HK-2 (cell line): ENCODE data around the gene TMEM39A.

Source experiments
- DNase-seq: peaks from one replicate; pipeline ENCODE4 v3.0.0-alpha.2; 2018; ENCODE audit not compliant: unreplicated experiment

TMEM39A gene

DNA sequence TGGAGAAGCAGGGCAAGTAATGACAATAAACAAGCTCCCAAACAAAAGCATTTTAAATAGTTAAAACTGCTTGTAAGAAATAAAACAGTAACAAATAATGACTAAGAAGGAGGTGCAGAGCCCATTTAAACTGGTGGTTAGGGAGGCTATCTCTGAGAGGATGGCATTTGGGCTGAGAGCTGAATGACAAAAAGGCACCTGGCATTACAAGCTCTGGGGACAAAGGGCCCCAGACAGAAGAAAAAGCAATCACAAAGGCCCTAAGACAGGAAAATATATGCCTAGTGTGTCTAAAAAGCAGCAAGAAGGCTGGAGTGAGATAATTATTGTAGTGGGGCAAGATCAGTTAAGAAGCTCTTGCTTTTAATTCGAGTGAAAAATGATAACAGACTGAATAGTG lies 9.6 kb downstream of the TMEM39A start:
- no peak for DNase-seq

DNA sequence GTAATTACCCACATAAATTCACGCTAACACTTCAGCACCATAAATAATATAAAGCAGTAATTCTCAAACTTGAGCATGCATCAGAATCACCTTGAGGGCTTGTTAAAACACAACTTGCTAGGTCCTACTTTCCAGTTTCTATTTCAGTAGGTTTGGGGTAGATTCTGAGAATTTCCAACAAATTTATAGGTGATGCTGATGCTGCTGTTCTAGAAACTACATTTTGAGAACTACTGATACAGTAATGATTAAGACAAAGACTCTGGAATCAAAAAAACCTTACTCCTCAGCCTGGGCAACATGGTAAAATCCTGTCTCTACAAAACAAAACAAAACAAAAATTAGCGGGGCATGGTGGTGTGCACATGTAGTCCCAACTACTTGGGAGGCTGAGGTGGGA lies 18.8 kb downstream of the TMEM39A start:
- DNase-seq = no peak

DNA sequence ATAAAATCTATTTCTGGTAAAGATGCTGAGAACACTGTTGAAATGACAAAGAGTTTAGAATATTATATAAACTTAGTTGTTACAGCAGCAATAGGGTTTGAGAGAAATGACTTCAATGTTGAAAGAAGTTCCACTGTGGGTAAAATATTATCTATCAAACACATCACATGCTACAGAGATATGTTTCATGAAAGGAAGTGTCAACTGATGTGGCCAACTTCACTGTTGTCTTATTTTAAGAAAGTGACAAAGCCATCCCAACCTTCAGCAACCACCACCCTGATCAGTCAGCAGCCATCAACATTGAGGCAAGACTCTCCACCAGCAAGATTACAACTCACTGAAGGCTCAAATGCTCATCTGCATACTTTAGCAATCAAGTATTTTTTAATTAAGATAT lies 20.2 kb downstream of the TMEM39A start:
- no peak for DNase-seq

DNA sequence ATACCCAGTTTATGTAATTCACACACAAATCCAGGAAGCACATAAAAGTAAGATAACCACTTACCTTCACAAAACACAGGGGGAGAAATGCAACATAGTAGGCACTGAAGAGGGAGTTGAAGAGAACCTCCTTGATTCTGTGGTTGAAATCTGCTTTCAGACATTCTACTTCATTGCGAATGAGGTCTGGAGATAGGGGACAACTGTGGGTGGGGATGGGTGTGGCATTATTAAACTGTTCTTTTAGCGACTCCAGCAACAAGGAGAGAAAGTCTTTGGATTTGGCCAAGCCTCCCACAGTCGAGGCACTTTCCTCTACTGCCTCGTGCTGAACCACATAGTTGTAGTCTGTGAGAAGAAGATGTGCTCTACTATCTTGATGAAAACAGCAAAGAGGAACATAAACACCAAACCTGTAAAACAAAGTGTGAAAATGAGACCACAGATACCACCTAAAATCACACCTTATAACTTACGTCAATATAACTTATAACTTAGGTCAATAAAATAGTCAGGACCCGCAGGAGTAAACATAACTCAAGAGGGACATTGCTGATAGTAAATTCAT lies 25.6 kb downstream of the TMEM39A start:
- no peak for DNase-seq

DNA sequence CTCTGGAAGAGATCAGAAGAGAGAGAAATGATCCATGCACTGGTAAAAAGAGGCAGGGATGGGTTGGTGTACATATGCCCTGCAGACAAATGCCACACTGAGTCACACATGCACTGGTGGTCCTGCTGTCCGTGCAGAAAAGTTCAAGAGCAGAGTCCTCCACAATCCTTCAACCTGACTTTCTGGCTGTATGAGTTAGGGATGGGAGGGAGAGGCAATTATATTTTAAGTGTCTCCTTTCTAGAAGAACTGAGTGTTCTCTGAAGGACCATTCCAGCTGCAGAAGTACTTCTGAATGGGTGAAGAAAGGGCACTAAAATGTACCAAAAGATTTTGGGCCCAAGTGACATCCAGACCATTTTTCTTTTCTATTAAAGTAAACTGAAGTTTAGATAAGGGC lies 26.4 kb downstream of the TMEM39A start:
- no peak for DNase-seq

DNA sequence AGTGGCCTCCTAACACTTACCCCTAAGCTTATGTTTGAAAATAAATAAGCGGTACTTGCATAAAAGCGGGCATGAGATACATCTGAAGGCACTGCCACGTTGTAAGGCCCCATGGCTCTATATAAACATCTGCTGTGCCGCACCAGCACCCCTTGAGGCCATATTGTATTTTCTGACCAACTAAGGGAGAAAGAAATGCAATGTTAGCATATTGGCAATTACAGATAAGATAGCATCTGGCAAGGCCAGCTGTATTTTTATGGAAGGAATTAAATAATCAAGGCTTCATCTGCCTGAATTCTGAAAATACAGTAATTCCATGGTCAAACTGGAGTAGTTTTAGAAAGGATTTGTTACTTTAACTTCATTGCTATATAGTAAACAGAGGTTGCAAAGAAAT lies 28.7 kb downstream of the TMEM39A start:
- DNase-seq = no peak

DNA sequence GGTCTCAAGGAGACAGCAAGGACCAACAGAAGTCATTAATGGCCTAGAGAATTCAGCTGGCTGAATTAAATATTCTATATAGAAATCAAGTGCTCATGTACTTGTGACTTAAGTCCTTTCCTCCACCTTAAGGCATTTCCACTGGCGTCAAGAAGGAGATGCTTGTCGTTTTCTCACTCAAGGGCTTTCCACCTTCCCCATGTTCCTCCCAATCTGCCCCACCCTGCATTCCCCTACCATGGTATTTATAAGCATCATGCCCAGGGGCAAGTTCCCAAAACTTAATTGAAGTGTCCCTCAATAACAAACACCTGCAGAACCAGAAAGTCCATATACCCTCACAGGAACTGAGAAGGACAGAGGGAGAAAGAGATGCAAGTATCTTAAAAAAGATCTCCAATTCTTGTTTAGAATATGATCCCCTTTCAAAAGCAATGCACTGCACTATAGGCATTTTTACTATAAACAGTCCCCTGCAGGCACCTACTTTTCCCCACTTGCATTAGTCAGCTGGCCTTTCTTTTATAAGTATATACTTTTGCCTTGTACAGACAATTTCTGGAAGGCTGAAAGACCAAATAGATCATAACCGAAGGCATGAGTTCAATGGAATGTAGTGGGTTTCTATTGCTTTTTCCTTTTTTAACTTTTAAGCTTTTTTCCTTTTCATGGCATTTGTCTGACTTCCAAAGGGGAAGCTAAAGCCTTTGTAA lies 29.6 kb downstream of the TMEM39A start:
- no peak for DNase-seq

DNA sequence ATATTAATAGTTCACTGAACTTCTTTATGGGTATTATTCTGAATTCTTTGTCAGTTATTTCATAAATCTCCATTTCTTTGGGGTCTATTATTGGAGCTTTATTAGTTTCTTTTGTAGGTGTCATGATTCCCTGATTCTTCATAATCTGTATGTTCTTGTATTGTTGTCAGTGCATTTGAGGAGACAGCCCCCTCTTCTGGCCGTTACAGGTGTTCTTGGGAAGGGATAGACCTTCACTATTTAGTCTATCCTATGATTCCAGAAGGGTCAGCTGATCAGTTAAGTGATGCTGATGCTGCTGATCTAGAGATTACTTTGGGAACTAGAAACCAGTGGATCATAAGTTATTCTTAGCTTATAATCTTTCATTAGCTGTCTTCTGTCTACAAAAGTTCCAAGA lies 34.9 kb downstream of the TMEM39A start:
- DNase-seq = no peak

DNA sequence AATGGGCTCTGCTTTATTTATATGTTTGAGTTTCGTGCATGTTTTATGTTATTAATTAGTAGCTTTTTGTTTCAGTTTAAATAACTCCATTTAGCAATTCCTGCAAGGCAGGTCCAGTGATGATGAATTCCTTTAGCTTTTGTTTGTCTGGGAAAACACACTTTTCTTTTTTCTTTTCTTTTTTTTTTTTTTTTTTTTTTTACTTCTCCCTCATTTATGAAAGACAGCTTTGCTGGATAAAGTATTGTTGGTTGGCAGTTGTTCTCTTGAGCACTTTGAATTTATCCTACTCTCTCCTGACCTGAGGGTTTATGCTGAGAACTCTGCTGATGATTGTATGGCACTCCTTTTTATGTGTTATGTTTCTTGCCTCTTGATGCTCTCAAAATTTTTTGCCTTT lies 35.7 kb downstream of the TMEM39A start:
- DNase-seq = no peak

DNA sequence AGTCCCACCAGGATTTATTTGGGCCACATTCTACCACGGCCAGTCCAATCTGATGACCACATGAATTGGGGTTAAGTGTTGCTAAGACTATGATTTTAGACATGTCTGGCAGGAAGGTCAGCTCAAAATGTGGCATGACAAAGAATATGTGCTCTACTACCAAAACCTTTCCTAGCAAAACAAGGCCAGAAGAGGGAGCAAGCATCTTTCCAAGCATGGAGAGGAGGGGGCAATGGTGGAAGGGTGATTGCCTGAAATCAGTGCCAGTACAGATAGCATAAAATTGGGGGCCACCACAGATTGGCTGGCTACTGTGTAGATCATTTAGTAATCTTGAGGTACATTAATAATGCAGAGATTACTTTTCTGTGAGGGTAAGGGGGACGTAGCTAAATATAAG lies 43.2 kb downstream of the TMEM39A start:
- DNase-seq = no peak

DNA sequence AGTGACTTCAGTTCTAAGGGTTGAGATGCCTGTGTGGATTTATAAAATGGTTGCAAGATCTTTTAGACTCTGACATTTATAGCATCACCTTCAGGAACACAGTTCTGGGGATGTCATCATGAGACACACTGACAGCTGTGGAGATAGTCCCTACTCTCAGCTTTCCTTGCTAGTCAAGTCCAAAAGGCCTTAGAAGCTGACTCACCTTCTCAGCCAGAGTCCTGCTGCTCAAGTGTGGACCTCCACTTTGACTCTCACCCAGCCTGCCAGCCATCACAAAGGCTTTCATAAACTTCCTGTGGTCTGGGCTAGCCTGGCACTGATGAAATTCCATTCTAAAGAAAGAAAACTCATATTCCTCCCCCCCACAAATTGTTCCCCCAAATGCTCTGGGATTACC lies 44.8 kb downstream of the TMEM39A start:
- DNase-seq = peak; percentile 11

DNA sequence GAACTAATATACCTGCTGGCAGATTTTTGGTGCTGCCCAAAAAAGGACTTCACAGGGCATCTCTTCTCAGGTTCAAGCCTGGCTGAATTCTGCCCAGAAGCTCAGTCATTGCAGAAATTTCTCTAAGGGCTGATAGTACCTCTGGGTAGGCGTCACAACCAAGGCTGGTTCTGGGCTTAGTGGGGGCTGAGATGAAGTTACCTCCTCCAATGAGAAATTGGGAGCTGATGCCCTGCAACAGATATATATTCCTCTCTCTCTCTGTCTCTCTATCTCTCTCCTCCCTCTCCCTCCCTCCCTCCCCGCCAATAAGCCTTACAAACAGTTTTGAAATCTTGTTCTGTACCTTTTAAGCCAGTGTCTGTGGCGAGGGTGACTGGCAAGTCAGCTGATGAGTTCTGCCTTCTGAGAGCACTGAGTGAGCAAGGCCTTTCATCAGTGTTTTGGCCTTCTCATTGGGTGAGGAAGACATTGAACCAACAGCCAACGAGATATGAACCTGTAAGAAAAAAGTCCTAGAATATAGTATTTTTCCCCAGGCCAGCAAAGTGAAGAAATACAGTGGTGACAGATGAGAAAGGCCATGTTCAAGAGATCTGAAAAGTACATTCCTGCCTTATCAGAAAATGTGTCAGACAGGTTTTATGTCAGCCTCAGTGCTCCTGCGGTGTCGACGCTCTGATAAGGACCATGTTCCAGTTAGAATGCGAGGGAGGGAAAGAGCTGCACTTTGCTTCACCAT lies 45.5 kb downstream of the TMEM39A start:
- DNase-seq = no peak

DNA sequence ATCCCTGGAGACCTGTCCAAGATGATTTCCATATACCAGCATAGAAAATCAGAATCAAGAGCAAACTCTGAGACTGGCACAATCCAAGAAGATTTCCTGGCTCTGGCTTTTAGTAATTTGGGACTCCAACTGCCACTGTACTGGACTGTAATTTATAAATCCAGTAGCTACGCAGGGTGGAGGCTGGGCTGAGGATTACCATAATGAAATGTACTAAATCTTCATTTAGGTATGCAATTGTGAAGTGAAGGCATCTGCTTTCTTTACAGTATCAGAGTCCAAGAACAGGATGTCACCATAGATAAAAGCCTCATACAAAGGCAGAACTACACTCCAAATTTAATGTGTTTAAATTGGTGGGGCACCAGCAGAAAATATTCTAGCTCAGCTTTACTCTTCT lies 46.5 kb downstream of the TMEM39A start:
- no peak for DNase-seq

DNA sequence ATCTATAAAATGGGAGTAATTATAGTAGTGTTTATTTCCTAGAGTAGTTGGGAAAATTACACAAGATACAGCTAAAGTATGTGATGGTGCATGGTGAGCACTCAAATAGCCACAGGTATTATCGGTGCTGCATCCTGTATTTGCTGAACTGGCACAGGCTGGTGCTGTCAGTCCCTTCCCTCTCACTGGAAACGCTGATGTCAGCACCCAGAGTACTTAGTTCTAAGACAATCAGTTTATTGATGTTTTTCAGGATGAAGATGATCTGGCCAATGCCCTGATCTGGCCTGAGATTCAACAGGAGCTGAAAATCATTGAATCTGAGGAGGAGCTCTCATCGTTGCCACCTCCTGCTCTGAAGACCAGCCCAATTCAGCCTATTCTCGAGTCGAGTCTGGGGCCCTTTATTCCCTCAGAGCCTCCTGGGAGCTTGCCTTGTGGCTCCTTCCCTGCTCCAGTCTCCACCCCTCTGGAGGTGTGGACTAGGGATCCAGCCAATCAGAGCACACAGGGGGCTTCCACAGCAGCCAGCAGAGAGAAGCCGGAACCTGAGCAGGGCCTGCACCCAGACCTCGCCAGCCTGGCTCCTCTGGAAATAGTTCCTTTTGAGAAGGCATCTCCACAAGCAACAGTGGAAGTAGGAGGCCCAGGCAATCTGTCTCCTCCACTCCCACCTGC lies 49.7 kb downstream of the TMEM39A start:
- DNase-seq = no peak

DNA sequence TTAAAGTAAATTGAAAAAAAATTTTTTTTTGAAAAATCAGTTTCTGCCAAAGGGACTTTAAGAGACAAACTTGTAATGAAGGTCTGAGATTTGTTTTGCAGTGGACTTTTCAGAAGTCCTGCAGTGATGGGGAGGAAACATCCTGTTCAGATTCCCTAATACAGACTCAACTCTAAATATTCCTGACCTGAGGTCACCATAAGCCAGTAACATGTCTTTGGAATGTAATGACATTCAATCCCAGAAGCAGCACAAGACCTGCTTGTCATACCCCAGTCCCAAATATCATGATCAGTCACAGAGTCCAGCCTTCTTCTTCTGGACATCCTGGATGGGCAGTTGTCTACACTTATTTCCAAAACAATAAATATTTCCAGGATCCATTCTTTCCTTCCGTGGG lies 53.6 kb downstream of the TMEM39A start:
- DNase-seq = no peak

DNA sequence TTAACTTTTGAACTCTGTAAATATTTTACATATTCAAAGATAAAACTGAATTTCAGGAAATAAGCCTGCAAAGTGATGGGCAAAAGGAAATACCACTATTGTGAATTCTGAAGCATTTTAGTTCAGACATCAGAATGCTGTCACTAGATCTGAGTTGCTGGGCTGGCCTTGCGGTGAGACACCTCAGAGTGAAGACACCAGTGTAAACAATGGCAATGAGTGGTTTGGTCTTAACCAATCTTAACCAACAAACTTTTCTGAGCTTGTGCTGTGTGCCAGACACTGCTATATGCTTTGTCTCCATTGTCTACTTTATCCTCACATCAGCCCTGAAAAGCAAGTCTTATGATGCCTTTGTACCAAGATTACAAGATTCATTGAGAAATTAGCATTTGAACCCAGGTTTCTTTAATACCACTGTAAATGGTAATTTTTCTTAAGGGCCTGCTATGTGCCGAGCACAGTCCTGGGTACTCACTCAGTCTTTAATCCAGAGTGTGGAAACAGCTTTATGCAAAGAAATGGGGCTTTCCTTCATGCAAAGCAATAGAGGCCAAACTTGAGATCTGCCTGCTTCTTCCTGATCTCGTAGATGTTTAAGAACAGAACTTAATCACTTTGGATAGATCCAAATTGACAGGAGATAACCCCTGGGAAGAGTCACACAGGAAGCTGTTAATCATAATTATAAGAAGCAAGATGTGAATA lies 55.0 kb downstream of the TMEM39A start:
- DNase-seq = no peak

DNA sequence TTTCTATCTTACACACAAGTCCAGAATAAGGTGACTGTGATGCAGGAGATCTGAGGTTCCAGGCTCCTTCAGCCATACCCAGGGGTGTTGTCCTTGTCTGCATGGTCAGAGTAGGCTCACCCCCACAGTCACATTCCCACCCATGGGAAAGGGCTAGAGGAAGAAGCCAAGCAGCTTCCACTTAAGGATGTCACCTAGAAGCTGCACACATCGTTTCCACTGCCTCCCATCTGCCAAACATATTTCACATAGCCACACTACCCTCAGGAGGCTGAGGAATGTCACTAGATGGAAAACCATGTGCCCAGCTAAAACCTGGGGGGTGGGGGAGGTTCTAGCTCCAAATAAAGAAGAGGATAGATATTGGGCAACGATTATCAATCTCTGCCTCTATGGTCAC lies 58.1 kb downstream of the TMEM39A start:
- no peak for DNase-seq

DNA sequence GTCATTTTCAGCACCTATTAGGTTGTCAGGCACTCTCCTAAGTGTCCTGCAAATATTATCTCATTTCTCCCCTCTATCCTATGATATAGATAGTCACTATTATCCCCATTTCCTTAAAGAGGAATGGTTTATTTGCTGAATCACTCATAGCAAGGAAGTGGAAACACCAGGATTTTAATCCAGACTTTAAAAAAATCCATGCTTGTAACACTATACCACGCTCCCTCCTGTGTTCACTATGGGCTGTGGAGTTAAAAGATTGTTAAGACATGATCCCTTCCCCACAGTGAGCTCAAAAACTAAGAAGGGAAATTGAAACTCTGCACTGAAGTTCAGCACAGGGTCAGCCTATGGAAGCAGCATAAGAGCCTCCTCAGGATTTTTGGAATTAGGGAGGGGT lies 60.2 kb downstream of the TMEM39A start:
- DNase-seq = no peak

DNA sequence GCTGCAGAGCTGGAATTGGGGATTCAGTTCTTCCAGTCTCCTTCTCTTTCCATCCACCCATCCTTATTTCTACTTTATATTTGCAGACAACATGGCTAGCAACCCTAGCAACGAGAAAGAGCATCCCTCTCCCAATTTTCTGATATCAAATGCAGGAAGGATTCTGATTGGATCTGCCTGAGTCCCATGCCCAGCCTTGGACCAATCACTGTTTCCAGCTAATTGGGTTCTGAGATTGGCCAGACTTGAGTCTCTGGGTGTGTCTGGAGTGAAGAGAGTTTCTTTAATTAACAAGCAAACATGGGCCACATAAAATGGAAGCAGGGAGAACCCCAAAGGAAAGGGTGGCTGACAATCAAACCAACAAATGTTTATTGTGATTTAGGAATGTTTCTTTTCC lies 60.6 kb downstream of the TMEM39A start:
- DNase-seq = no peak

DNA sequence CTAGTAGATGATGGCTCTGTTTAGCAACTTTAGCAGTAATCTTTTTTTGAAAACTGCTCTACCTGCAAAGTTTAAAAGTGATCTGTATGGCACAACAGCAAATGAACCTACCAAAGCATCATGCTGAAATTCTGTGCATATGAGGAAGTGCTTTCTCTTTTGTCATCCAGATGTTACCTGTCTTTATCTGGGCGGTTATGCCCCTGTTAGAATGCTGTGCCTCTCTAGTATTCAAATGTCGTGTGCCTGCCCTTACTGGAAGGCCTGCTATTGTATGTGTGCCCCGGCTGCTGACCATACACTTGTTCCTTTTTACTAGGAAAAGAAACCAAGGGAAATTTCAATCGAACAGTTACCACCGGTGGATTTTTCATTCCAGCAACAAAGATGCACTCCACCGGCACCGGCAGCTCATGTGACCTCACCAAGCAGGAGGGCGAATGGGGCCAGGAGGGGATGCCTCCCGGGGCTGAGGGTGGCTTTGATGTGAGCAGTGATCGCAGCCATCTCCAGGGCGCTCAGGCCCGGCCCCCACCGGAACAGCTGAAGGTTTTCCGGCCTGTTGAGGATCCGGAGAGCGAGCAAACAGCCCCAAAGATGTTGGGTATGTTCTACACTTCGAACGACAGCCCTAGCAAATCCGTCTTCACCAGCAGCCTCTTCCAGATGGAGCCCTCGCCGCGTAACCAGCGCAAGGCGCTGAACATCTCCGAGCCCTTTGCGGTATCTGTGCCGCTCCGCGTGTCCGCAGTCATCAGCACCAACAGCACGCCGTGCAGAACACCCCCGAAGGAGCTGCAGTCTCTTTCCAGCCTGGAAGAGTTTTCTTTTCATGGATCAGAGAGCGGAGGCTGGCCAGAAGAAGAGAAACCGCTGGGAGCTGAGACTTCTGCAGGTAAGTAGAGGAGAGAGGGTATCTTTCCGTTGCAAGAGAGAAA lies 61.6 kb downstream of the TMEM39A start:
- DNase-seq = no peak

DNA sequence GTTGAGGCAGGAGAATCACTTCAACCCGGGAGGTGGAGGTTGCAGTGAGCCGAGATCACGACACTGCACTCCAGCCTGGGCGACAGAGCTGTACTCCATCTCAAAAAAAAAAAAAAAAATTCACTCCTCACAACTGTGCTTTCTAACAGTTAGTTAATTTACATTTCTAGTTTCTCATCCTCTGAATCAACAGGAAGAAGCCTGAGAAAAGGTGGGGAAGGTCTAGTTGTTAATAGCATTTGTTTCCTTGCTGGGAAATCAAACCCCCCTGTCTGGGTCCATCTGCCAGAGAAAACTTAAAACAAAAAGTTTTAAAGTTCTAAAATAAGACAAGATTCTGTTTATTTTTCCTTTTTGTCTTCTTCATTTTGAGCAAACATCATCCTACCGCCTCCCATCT lies 62.3 kb downstream of the TMEM39A start:
- DNase-seq = no peak
